Choroid plexus epithelial cell (primary cell): Measurements from ENCODE around the gene EGFR.

Source experiments
- DNase-seq: peaks from one replicate; pipeline ENCODE4 v3.0.0-alpha.2; 2010; ENCODE audit warnings: low read depth
- H3K4me3 ChIP-seq: 2 replicates; pipeline ENCODE4 v1.5.1; 2011; ENCODE audit warnings: low read depth, mild to moderate bottlenecking, control low read depth, low read length, moderate library complexity
- TF ChIP-seq, protein P1 (sequence below): conservative IDR thresholded peaks from 2 replicates; pipeline ENCODE4 v1.5.1; 2011; ENCODE audit warnings: low read depth, mild to moderate bottlenecking, control low read depth, inconsistent platforms, low read length, moderate library complexity

Gene EGFR

DNA sequence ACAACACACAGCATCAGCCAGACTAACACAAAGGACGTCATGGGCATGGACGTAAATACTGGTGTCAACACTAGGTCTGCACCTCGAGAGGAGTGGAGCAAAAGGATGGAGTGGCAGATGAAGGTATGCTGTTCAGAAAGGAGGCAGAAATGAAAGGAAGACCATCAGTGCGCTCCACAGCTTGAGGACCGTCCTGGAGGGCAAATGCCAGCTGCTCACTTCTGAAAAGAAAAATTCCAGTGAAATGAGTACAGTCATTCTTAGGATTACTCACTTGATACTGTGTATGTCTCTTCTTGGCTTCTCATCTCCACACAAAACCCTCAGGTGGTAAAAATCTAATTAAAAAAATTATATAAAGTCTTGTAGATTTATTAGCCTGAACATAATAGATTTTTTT is 44.8 kb downstream of the EGFR start:
- no peak overlapping the region for H3K4me3 ChIP-seq
- TF ChIP-seq, protein P1, sequence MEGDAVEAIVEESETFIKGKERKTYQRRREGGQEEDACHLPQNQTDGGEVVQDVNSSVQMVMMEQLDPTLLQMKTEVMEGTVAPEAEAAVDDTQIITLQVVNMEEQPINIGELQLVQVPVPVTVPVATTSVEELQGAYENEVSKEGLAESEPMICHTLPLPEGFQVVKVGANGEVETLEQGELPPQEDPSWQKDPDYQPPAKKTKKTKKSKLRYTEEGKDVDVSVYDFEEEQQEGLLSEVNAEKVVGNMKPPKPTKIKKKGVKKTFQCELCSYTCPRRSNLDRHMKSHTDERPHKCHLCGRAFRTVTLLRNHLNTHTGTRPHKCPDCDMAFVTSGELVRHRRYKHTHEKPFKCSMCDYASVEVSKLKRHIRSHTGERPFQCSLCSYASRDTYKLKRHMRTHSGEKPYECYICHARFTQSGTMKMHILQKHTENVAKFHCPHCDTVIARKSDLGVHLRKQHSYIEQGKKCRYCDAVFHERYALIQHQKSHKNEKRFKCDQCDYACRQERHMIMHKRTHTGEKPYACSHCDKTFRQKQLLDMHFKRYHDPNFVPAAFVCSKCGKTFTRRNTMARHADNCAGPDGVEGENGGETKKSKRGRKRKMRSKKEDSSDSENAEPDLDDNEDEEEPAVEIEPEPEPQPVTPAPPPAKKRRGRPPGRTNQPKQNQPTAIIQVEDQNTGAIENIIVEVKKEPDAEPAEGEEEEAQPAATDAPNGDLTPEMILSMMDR = no peak
- peak; percentile 78 for DNase-seq

DNA sequence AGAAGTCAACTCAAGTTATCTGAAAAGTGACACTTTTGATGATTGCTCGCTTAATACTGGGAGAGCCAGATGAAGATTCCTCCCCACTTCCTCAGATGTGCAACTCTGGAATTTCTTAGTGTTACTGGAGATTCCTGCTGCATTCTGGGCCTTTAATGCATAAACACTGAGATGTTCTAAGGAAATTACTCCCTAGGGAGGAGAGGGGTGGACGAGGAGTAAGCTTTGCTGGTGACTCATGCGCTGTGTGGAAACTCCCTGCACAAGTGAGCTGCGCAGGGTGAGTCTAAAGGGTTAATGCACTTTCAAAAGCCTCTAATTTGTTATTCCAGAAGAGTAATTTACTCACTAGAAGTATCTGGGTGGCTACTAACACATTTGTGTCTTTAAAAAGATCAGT is 46.3 kb downstream of the EGFR start:
- H3K4me3 ChIP-seq = no peak overlapping the region

DNA sequence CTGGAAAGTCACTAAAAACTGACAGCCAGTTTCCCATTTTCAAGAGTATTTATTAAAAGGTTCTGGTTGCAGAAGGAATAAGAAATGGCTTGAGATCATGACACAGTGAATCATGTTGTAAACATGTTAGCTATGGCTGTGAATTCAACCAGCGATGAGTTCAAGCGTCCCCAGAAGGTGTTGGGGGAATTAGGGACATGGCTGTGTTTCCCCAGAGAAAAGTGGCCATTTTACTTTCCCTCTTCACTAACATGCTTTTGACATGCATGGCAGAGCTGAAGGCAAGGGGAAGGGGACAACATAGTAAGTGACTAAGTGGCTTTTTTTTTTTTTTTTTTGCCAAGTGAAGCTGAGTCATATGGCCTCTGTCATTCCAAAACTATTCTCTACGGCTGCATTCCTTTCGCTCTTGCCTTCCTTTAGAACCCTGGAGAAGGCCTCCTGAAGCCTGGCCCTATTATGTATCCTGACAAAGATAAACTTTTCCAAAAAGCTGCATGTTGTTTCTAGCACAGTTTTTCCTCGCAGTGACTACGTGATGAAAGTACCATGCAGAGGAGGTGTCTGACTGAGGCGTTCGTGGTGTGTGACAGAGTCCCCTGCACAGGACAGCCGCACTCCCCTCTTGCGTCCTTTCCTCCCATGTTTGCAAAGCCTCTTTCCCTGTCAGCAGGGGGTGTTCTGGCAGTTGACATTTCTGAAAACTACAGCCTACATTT is 46.9 kb downstream of the EGFR start:
- TF ChIP-seq, protein P1 = peak; percentile 33
- DNase-seq = peak; percentile 88
- no peak overlapping the region for H3K4me3 ChIP-seq

More for the DNA sequence above, 46.3 kb downstream of the EGFR start:
- peak; percentile 98 for DNase-seq
- TF ChIP-seq, protein P1 = no peak

DNA sequence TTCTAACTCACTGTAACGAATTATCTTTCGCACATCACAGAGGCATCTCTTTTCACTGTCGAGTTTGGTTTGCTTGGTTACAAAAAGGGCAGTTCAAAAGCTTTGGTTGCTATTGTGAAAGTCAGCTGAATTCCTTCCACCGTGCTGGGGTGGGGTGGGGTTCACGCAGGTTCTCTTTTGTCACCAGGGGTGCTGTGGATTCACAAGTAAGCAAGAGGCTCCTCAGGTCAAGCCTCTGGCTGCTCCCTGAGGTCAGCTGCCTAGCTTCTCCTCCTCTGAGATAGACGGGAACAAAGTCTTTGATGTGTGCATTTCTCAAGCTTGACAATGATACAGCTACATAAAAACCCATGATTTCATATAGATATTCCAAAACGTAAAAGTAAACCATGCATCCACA is 47.7 kb downstream of the EGFR start:
- TF ChIP-seq, protein P1 = no peak
- peak; percentile 91 for DNase-seq
- H3K4me3 ChIP-seq = no peak overlapping the region

DNA sequence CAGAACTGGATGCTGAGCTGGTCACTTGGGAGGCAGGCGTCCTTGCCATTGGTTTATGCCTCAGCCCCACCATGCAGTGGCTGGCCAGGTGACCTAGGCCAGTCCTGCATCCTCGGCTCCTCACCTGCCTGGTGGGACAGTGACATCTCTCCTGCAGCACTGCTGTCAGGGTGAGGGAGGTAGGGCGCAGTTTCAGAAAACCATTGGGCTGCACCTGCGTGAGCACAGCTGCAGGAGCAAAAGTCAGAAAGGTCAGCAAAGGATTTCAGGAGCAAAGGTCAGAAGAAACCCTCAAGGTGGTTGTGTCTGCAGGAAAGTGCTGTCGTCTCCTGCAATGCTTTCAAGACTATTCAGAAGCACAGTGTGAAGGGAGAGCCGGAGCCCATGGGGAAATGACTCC is 48.1 kb downstream of the EGFR start:
- H3K4me3 ChIP-seq = no peak overlapping the region
- TF ChIP-seq, protein P1 = no peak
- DNase-seq = no peak

DNA sequence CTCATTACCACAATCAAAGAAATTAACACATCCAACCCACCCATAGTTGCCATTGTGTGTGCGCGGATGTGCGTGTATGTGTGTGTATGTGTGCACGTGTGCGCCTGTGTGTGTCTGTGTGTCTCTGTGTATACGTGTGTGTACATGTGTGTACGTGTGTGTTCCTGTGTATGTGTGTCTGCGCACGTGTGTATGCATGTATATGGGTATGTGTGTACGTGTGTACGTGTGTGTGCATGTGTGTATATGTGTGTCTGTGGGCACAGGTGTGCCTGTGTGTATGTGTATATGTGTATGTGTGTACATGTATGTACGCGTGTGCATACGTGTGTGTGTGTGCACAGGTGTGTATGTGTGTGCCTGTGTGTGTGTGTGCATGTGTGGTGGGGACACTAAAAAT is 48.9 kb downstream of the EGFR start:
- TF ChIP-seq, protein P1 = no peak
- DNase-seq = no peak
- H3K4me3 ChIP-seq = no peak overlapping the region

DNA sequence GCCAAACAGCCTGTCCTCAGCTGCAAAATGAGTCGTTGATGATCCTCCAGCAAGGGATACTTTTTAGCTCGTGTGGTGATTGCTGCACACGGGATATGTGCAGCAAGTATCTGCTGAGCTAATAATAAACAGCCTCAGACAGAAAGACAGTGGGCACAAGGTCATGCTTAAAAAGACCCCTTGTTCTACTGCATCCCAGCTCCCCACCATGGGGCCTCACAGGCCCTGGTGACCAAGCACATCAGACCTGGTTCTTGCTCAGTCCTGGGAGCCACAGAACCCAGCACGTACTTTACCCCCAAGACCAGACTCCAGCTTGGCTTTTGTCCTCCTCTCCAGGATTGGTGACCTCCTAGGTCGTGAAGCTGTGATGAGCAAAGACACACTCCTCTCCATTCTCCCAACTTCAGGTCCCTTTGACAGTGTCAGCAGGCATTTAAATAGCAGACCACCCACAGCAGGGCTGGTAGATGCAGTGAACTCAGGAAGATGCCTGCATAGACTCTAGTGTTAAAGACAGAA is 50.5 kb downstream of the EGFR start:
- TF ChIP-seq, protein P1 = no peak
- DNase-seq = no peak

More for the DNA sequence above, 50.5 kb downstream of the EGFR start:
- no peak overlapping the region for H3K4me3 ChIP-seq
